ENCODE measurements around the gene MRAS.

Gene MRAS

DNA sequence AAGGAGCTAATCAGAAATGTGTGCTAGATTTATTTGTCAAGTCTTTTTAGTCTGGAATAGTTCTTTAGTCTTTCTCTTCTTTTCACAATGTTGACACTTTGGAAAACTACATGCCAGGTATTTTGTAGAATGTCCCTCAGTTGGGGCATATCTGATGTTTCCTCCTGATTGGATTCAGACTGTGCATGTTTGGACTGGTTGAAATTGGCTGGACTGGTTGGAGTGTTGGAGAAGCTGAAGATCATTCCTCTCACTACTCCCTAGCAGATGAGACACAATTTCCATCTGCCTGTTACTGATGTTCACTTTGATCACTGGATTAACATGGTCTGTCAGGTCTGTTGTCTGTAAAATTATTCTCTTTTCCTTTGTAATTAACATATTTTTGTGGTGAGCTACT is 22.4 kb upstream of the MRAS start:
- Histone ChIP-seq H3K9me2 (replicated peaks; ENCODE audit: control insufficient read depth, low read length) (no peaks in the 10 kb centered on the region), H3F3A (ENCODE audit: control insufficient read depth, insufficient read depth) (peaks cover 7% of the 10 kb centered on the region; the same call in 1 of the 2 replicates), H3K79me2 (ENCODE audit: control insufficient read depth, low read length) (no peaks in the 10 kb centered on the region), H3K27me3 (ENCODE audit: control insufficient read depth, low read length) (peaks cover 10% of the 10 kb centered on the region), H3K4me3 (ENCODE audit: low read length) (no peak overlapping the region), H3K36me3 (ENCODE audit: control insufficient read depth, low read length) (no peaks in the 10 kb centered on the region), H3K27ac (ENCODE audit: low read depth, low read length) (no peak overlapping the region), H4K20me1 (ENCODE audit: control insufficient read depth, insufficient read depth, low read depth, low read length) (no peaks in the 10 kb centered on the region), H3K9me3 (ENCODE audit: control insufficient read depth, insufficient read depth, low read length) (no peaks in the 10 kb centered on the region), H3K4me2 (ENCODE audit: low read length) (no peak overlapping the region), H3K4me1 (ENCODE audit: control insufficient read depth, low read length) (peaks cover 18% of the 10 kb centered on the region)
- TF ChIP-seq, protein P1, sequence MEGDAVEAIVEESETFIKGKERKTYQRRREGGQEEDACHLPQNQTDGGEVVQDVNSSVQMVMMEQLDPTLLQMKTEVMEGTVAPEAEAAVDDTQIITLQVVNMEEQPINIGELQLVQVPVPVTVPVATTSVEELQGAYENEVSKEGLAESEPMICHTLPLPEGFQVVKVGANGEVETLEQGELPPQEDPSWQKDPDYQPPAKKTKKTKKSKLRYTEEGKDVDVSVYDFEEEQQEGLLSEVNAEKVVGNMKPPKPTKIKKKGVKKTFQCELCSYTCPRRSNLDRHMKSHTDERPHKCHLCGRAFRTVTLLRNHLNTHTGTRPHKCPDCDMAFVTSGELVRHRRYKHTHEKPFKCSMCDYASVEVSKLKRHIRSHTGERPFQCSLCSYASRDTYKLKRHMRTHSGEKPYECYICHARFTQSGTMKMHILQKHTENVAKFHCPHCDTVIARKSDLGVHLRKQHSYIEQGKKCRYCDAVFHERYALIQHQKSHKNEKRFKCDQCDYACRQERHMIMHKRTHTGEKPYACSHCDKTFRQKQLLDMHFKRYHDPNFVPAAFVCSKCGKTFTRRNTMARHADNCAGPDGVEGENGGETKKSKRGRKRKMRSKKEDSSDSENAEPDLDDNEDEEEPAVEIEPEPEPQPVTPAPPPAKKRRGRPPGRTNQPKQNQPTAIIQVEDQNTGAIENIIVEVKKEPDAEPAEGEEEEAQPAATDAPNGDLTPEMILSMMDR (IDR thresholded peaks at IDR 0.05; ENCODE audit: low read depth, low read length, poor library complexity, severe bottlenecking): no peak
- no peak for TF ChIP-seq EZH2phosphoT487 (IDR thresholded peaks at IDR 0.05; ENCODE audit: borderline replicate concordance, low read length)

DNA sequence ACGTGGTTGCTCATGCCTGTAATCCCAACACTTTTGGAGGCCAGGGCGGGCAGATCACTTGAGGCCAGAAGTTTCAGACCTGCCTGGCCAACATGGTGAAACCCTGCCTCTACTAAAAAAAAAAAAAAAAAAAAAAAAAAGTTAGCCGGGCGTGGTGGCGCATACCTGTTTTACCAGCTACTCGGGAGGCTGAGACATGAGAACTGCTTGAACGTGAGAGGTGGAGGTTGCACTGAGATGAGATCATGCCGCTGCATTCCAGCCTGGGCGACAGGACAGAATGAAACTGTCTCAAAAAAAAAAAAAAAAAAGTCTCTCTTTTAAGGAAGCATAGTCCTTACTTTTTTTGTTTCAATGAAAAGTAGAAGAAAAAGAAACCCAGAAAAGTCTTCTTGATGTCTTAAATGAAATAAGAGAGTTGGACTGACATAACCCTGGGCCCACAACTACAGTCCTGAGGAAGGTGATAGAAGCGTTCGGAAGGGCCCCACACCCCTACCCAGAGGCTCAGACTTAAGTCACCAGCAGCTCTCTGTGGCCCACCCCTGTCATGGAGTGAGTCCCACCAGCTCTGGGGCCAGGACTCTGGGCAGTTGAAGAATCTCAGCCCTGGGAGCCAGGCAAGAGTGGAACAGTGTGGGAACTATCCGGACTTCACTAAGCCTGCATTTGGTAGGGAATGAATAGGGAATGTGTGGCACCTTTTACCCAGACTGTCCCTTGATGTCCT is 21.3 kb upstream of the MRAS start:
- Histone ChIP-seq H3K36me3 (ENCODE audit: control insufficient read depth, low read length) (no peaks in the 10 kb centered on the region), H3K9me3 (ENCODE audit: control insufficient read depth, insufficient read depth, low read length) (no peaks in the 10 kb centered on the region), H3F3A (ENCODE audit: control insufficient read depth, insufficient read depth) (peaks cover 7% of the 10 kb centered on the region; the same call in 1 of the 2 replicates), H3K27me3 (ENCODE audit: control insufficient read depth, low read length) (peaks cover 7% of the 10 kb centered on the region), H3K9me2 (replicated peaks; ENCODE audit: control insufficient read depth, low read length) (no peaks in the 10 kb centered on the region), H3K4me1 (ENCODE audit: control insufficient read depth, low read length) (peaks cover 18% of the 10 kb centered on the region), H3K4me3 (ENCODE audit: low read length) (no peak overlapping the region), H3K27ac (ENCODE audit: low read depth, low read length) (no peak overlapping the region), H3K79me2 (ENCODE audit: control insufficient read depth, low read length) (no peaks in the 10 kb centered on the region), H3K4me2 (ENCODE audit: low read length) (no peak overlapping the region), H4K20me1 (ENCODE audit: control insufficient read depth, insufficient read depth, low read depth, low read length) (no peaks in the 10 kb centered on the region)
- TF ChIP-seq, protein P1 (IDR thresholded peaks at IDR 0.05; ENCODE audit: low read depth, low read length, poor library complexity, severe bottlenecking): no peak
- no peak for TF ChIP-seq EZH2phosphoT487 (IDR thresholded peaks at IDR 0.05; ENCODE audit: borderline replicate concordance, low read length)

DNA sequence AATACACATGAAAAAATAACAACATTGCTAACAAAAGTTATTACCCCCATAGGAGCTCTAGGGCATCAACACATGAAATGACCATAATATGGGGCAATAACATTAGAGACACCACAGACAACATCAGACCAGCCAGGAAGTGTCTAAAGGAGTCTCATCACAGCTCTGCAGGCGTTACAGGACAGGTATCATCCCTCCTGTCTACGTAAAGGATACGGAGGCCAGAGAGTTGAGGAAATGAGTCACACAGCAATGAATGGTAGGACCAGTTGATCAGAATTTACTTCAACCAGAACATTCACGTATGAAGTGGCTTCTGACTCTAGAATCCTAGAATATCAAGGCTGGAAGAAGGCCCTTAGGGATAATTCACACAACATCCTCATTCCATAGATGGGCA is 20.5 kb upstream of the MRAS start:
- Histone ChIP-seq H3K27me3 (ENCODE audit: control insufficient read depth, low read length) (peaks cover 7% of the 10 kb centered on the region), H3K4me2 (ENCODE audit: low read length) (no peak overlapping the region)

More for the DNA sequence above, 20.5 kb upstream of the MRAS start:
- peaks cover 15% of the 10 kb centered on the region for H3K4me1 ChIP-seq (ENCODE audit: control insufficient read depth, low read length)
- no peaks in the 10 kb centered on the region for H4K20me1 ChIP-seq (ENCODE audit: control insufficient read depth, insufficient read depth, low read depth, low read length)
- no peak for TF ChIP-seq EZH2phosphoT487 (IDR thresholded peaks at IDR 0.05; ENCODE audit: borderline replicate concordance, low read length)
- TF ChIP-seq, protein P1 (IDR thresholded peaks at IDR 0.05; ENCODE audit: low read depth, low read length, poor library complexity, severe bottlenecking): no peak
- H3K36me3 ChIP-seq (ENCODE audit: control insufficient read depth, low read length): no peaks in the 10 kb centered on the region
- H3K27ac ChIP-seq (ENCODE audit: low read depth, low read length): no peak overlapping the region
- H3K4me3 ChIP-seq (ENCODE audit: low read length): no peak overlapping the region
- no peaks in the 10 kb centered on the region for H3K9me2 ChIP-seq (replicated peaks; ENCODE audit: control insufficient read depth, low read length)
- H3K79me2 ChIP-seq (ENCODE audit: control insufficient read depth, low read length): no peaks in the 10 kb centered on the region
- peaks cover 7% of the 10 kb centered on the region; the same call in 1 of the 2 replicates for H3F3A ChIP-seq (ENCODE audit: control insufficient read depth, insufficient read depth)
- no peaks in the 10 kb centered on the region for H3K9me3 ChIP-seq (ENCODE audit: control insufficient read depth, insufficient read depth, low read length)
